GM21737 (cell line): ENCODE data around the gene ITGAE.
"Not testable (repeated sequence)": the region's sequence is repeated elsewhere in the genome, so short reads cannot be mapped to it uniquely, and the experiment has no call there.

Source experiments
- ATAC-seq: cut with Tn5 transposase; IDR thresholded peaks from one replicate; pipeline ENCODE4 v1.9.1; 2021; ENCODE audit warnings: mild to moderate bottlenecking, moderate library complexity; ENCODE audit not compliant: unreplicated experiment

The ITGAE gene

GRCh38 chr17:3796110-3796821, 4.7 kb downstream of the ITGAE start:
- peak; percentile 63 for ATAC-seq

DNA sequence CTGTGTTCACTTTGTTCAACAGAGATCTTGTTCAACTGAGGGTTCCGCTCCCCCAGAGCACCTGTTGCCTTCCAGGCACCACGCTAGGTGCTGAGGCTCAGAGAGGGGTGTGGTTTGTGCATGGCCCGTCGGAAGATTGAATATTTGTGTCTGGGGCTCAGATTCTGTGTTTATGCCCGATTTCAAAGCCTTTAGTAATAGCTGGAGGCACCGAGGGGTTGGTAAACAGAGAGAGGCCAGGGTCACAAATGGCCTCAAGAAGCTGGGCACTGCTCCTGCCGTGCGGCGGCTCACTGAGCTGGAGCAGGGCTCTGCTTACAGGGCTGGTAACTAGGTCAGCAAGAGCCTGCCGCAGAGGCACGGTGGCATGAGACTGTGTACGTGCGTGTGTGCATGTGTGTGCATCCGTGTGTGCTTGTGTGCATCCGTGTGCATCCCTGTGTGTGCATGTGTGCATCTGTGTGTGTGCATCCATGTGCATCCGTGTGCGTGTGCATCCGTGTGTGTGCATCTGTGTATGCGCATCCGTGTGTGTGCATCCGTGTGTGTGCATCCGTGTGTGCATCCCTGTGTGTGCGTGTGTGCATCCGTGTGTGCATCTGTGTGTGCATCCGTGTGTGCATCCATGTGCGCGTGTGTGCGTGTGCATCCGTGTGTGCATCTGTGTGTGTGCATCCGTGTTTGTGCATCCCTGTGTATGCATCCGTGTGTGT, 5.4 kb downstream of the ITGAE start:
- ATAC-seq, result no peak

- ATAC-seq, result no peak
Observed at GRCh38 chr17:3794557-3795389, 6.2 kb downstream of the ITGAE start.

DNA sequence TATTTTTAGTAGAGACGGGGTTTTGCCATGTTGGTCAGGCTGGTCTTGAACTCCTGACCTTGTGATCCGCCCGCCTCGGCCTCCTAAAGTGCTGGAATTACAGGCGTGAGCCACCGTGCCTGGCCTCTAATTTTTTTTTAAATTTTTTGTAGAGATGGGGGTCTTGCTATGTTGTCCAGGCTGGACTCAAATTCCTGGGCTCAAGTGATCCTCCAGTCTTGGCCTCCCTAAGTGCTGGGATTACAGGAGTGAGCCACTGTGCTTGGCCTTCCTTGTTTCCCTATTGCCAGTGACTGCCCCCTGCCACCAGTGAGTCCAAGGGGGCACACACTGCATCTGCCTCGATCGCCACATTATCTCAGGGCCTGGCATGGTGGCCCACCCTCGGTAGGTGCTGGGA, 6.8 kb downstream of the ITGAE start:
- ATAC-seq, result not testable (repeated sequence)

DNA sequence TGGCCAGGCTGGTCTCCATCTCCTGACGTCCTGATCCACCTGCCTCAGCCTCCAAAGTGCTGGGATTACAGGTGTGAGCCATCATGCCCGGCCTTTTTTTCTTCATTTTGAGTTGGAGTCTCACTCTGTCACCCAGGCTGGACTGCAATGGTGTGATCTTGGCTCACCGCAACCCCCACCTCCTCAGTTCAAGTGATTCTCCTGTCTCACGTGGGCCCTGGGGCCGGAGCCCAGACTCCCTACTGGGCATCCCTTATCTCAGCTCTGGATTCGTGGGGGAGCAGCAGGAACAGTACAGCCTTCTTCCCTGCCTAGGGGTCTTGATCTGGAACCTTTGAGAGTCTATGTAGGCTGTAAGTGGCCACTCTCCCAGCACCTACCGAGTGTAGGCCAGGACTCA, 7.7 kb downstream of the ITGAE start:
- ATAC-seq, result not testable (repeated sequence)

GRCh38 chr17:3792481-3792880, 8.5 kb downstream of the ITGAE start:
- ATAC-seq, result no peak

GRCh38 chr17:3788200-3788599, 12.8 kb downstream of the ITGAE start:
- no peak for ATAC-seq

DNA sequence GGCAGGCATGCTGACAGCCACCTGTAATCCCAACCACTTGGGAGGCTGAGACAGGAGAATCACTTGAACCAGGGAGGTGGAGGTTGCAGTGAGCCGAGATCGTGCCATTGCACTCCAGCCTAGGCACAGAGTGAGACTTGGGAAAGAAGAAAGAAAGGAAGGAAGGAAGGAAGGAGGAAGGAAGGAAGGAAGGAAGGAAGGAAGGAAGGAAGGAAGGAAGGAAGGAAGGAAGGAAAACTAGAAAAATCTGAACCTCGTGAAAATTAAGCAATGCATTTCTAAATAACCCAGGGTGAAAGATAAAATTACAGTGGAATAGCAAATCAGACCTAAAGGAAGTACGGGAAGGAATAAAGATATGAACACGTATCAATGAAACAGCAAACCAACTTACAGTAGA, 15.7 kb downstream of the ITGAE start:
- ATAC-seq, result not testable (repeated sequence)

- ATAC-seq, result no peak
Observed at GRCh38 chr17:3782751-3783150, 18.2 kb downstream of the ITGAE start.

DNA sequence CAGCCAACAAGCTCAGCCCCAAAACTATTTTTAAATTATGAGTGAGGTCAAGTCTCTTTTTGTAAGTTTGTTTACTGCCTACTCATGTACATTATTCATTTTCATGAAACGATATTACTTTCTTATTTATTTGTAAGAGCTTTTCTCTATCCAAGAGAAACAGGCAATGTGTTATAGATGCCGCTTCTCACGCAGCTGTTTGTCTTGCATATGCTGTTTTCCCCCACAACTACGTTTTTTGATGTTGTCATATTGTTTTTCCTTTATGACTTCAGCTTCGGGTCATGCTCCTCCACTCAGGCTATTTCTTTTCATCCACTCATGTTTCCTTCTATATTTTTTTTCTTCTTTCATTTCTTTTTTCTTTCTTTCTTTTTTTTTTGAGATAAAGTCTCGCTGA, 20.0 kb downstream of the ITGAE start:
- ATAC-seq, result no peak

- no peak for ATAC-seq
Observed at GRCh38 chr17:3777366-3778120, 23.4 kb downstream of the ITGAE start.

GRCh38 chr17:3773966-3774365, 27.0 kb downstream of the ITGAE start:
- ATAC-seq, result no peak

GRCh38 chr17:3773511-3773910, 27.5 kb downstream of the ITGAE start:
- no peak for ATAC-seq

GRCh38 chr17:3772764-3773163, 28.2 kb downstream of the ITGAE start:
- no peak for ATAC-seq

- no peak for ATAC-seq
Observed at GRCh38 chr17:3771140-3771539, 29.8 kb downstream of the ITGAE start.

- no peak for ATAC-seq
Observed at GRCh38 chr17:3770466-3770865, 30.5 kb downstream of the ITGAE start.

DNA sequence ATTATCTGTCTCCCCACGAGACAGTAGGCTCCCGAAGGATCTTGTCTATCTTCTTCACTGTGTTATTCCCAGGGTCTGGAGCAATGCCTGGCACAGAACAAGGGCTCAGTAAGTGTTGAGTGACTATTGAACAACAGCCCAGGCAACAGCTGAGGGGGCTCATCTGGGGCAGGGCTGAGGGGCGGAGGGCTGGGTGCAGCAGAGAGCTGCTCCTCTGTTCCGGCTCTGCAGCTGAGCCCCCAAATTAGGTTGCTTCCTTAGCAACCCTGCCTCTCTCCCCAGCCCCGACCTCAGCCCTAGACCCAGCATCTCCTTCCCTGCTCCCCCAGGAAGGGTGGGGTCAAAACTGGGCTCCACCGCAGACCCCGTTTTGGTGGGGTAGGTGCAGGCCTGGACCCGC, 32.2 kb downstream of the ITGAE start:
- no peak for ATAC-seq

GRCh38 chr17:3768341-3768740, 32.6 kb downstream of the ITGAE start:
- no peak for ATAC-seq

GRCh38 chr17:3766779-3767178, 34.2 kb downstream of the ITGAE start:
- ATAC-seq, result no peak

DNA sequence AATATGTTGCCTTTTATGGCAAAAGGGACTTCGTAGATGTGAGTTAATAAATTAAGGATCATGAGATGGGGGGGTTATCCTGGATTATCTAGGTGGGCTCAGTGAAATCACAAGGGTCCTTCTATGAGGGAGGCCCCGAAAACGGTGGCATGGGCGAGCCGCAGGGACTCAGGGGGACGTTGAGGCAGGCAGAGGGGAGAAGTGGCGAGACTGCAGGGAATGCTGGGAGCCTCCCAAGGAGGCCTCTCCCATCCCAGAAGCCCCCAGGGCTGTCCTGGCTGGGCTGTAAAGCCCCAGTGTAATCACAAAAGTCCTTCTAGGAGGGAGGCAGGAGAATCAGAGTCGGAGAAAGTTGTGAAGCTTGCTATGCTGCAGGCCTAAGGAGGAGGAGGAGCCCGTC, 35.0 kb downstream of the ITGAE start:
- no peak for ATAC-seq

GRCh38 chr17:3763777-3764170, 37.2 kb downstream of the ITGAE start:
- ATAC-seq, result no peak
